Inferior parietal cortex (tissue), 1 donor: ENCODE results near the gene PRR12.

Experiments used
- DNase-seq: peaks from one replicate; pipeline ENCODE4 v3.0.0-alpha.2; 2016; ENCODE audit errors: extremely low spot score

Gene PRR12

GRCh38 chr19:49565261-49565660 is 25.7 kb upstream of the PRR12 start:
- DNase-seq = no peak

GRCh38 chr19:49566302-49566701 is 24.7 kb upstream of the PRR12 start:
- DNase-seq = no peak

GRCh38 chr19:49567861-49568441 is 23.0 kb upstream of the PRR12 start:
- DNase-seq = no peak

GRCh38 chr19:49570138-49570856 is 20.7 kb upstream of the PRR12 start:
- DNase-seq = peak; percentile 89

- no peak for DNase-seq
These were observed 19.8 kb upstream of the PRR12 start for GRCh38 chr19:49570997-49571676.

GRCh38 chr19:49573009-49573408 is 18.0 kb upstream of the PRR12 start:
- DNase-seq = no peak

GRCh38 chr19:49573425-49573824 is 17.6 kb upstream of the PRR12 start:
- DNase-seq = no peak

- DNase-seq = no peak
These were observed 16.7 kb upstream of the PRR12 start for GRCh38 chr19:49574206-49574755.

GRCh38 chr19:49579193-49579592 is 11.8 kb upstream of the PRR12 start:
- DNase-seq = no peak

- no peak for DNase-seq
These were observed 11.1 kb upstream of the PRR12 start for GRCh38 chr19:49579947-49580263.

GRCh38 chr19:49580264-49581006 is 10.5 kb upstream of the PRR12 start, which contains the start of gene NOSIP:
TSS of gene NOSIP (minus strand) at chr19:49580556. CDS start at chr19:49560691, 19,865 bp downstream.
- peak; percentile 99 for DNase-seq

GRCh38 chr19:49581007-49581508 is 9.9 kb upstream of the PRR12 start, which contains the start of gene PRRG2:
TSS of gene PRRG2 (plus strand) at chr19:49581316. CDS start at chr19:49583220, 1,904 bp downstream.
- DNase-seq = no peak

GRCh38 chr19:49583239-49583638 is 7.7 kb upstream of the PRR12 start:
- DNase-seq = no peak

- DNase-seq = no peak
These were observed 6.0 kb upstream of the PRR12 start for GRCh38 chr19:49585023-49585422.

GRCh38 chr19:49587227-49587626 is 3.8 kb upstream of the PRR12 start:
- DNase-seq = no peak

- DNase-seq = no peak
These were observed 2.4 kb upstream of the PRR12 start for GRCh38 chr19:49588365-49589122.

- DNase-seq = no peak
These were observed 1.5 kb upstream of the PRR12 start for GRCh38 chr19:49589502-49589905.

- DNase-seq = peak; percentile 81
These were observed 661 bp upstream of the PRR12 start for GRCh38 chr19:49590071-49590970.

GRCh38 chr19:49591731-49592485 is 926 bp downstream of the PRR12 start:
- peak; percentile 31 for DNase-seq
